GM12875 (cell line): Measurements from ENCODE around the gene GRWD1.

Experiments used
- H3K4me3 ChIP-seq: one replicate; pipeline ENCODE4 v1.5.1; 2011; ENCODE audit warnings: low read depth, low read length, control low read depth
- TF ChIP-seq, protein P1 (sequence below): IDR thresholded peaks from 2 replicates; pipeline ENCODE4 v1.5.1; 2011; ENCODE audit warnings: low read depth, mild to moderate bottlenecking, control low read depth, inconsistent platforms, low read length, moderate library complexity, borderline replicate concordance; ENCODE audit not compliant: insufficient read depth

The GRWD1 gene

GRCh38 chr19:48466561-48467325 lies 21.0 kb downstream of the GRWD1 start:
- H3K4me3 ChIP-seq, result no peak overlapping the region
- TF ChIP-seq, protein P1, sequence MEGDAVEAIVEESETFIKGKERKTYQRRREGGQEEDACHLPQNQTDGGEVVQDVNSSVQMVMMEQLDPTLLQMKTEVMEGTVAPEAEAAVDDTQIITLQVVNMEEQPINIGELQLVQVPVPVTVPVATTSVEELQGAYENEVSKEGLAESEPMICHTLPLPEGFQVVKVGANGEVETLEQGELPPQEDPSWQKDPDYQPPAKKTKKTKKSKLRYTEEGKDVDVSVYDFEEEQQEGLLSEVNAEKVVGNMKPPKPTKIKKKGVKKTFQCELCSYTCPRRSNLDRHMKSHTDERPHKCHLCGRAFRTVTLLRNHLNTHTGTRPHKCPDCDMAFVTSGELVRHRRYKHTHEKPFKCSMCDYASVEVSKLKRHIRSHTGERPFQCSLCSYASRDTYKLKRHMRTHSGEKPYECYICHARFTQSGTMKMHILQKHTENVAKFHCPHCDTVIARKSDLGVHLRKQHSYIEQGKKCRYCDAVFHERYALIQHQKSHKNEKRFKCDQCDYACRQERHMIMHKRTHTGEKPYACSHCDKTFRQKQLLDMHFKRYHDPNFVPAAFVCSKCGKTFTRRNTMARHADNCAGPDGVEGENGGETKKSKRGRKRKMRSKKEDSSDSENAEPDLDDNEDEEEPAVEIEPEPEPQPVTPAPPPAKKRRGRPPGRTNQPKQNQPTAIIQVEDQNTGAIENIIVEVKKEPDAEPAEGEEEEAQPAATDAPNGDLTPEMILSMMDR, result no peak

GRCh38 chr19:48468772-48469288 lies 23.0 kb downstream of the GRWD1 start:
- H3K4me3 ChIP-seq, result peak overlapping the region; percentile 94
- TF ChIP-seq, protein P1, result no peak

DNA sequence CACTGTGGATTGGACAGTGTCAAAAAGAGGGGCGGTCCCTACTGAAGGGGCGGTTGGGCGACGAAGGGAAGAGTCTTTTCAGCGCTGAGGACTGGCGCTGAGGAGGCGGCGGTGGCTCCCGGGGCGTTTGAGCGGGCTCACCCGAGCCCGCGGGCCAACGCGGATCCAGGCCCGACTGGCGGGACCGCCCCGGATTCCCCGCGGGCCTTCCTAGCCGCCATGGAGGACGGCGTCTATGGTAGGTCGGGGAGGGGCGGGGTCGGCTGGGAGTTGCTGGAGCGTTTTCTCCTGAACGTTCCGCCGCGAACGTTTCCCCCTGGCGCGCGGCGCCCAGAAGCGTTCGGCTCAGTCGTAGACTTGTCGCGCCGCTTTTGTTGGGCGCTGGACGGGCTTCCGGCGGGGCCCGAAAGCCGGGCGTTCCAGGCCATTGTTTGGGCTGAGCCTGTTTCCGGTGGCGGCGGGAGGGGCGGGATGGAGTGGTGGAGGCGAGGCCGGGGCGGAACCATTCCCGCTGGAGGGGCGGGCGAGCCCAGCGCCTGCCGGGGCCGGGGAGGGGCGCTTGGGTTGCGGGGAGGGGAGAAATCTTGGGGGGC lies 23.6 kb downstream of the GRWD1 start, which contains the start of gene CYTH2:
CYTH2 (plus strand) TSS at position 81 of the 593 bp plus-strand sequence; CDS start at position 220, 139 bp downstream.
- TF ChIP-seq, protein P1, result no peak

DNA sequence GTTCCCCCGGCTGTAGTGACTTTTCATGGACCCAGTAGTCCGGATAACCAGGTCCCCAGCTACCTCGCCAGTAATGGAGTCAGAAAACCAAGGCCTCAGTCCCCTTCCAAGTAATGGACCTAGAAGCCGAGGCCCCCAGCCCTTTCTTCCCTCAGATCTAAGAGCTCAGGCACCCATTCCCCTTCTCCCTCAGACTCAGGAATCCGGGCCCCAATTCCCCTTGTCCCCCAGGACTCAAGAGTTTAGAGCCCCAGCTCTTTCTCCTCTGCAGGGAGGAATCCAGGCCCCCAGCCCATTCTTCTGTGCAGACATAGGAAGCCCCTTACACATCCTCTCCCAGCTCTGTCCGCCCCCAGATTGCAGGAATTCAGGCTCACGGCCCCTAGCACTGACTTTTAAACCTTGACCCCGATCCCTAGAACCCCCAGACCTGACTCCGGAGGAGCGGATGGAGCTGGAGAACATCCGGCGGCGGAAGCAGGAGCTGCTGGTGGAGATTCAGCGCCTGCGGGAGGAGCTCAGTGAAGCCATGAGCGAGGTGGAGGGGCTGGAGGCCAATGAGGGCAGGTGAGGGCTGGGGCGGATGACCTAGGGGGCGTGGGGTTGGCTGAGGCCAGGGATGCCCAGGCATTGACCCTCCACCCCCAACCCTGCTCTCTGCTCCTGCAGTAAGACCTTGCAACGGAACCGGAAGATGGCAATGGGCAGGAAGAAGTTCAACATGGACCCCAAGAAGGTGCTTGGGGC lies 24.3 kb downstream of the GRWD1 start:
- TF ChIP-seq, protein P1, result no peak

More for the DNA sequence above, 23.6 kb downstream of the GRWD1 start, which contains the start of gene CYTH2:
- peak within 1 kb of the TSS; percentile 94 for H3K4me3 ChIP-seq

GRCh38 chr19:48470856-48471255 lies 25.1 kb downstream of the GRWD1 start:
- TF ChIP-seq, protein P1, result no peak
- H3K4me3 ChIP-seq, result no peak overlapping the region

More for the DNA sequence above, 24.3 kb downstream of the GRWD1 start:
- H3K4me3 ChIP-seq, result peak overlapping the region; percentile 94

DNA sequence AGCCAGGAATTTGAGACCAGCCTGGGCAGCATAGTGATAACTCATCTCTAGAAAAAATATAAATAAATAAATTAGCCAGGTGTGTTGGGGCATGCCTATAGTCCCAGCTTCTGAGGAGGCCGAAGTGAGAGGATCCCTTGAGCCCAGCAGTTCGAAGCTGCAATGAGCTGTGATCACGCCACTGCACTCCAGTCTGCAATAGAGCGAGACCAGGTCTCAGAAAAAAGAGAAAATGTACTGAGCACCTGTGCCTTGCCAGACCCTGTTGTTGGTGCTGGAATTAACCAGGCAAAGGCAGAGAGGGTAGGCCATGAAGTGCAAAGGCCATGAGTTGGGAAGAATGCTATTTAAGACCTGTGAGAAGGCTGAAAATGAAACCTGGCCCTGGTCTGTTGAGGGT lies 26.1 kb downstream of the GRWD1 start:
- H3K4me3 ChIP-seq, result no peak overlapping the region
- TF ChIP-seq, protein P1, result no peak
